ENCODE data around the gene MUC3A. TPM values are rescaled to one million over a fixed set of nuclear protein-coding genes. Genes with fewer than 3 reads are reported as not detected.

The MUC3A gene
- total and polyA plus RNA-seq, 2 of the 4 experiments (the other 2 are of a cell fraction), result 0.05 TPM; not detected in 1

DNA sequence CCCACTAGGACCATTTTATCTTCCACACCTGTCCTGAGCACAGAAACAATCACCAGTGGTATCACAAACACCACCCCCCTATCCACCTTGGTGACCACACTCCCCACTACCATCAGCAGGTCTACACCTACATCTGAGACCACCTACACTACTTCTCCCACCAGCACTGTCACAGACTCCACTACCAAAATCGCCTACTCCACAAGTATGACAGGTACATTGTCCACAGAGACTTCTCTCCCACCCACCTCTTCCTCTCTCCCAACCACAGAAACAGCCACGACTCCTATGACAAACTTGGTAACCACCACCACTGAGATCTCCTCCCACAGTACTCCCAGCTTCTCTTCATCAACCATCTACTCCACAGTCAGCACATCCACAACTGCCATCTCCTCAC lies 3.3 kb downstream of the MUC3A start:
- H2BK20ac ChIP-seq (ENCODE audit: low read depth, low read length), result no peak overlapping the region
- H3K9me1 ChIP-seq (ENCODE audit: insufficient read depth, low read length), result peaks cover 4% of the 10 kb centered on the region; the same call in 1 of the 2 replicates
- no peak overlapping the region for H2BK5ac ChIP-seq (ENCODE audit: low read depth, low read length, poor library complexity, severe bottlenecking)
- H2AK9ac ChIP-seq (replicated peaks; ENCODE audit: low read depth, low read length, poor library complexity), result no peak overlapping the region
- H3K36me3 ChIP-seq (ENCODE audit: control insufficient read depth, insufficient read depth, low read length), result no peaks in the 10 kb centered on the region
- CTCF ChIA-PET, result no interaction called here
- TF ChIP-seq CHD1 (IDR thresholded peaks at IDR 0.05; ENCODE audit: low read depth, low read length), result no peak
- no peak overlapping the region for H3K27ac ChIP-seq (ENCODE audit: insufficient read depth, low read length)
- H3K79me1 ChIP-seq (ENCODE audit: low read depth in 1 of 2, low read length in 2 of 2), result no peaks in the 10 kb centered on the region
- H4K20me1 ChIP-seq (ENCODE audit: insufficient read depth, low read length), result no peaks in the 10 kb centered on the region
- peaks cover 48% of the 10 kb centered on the region for H3K27me3 ChIP-seq (ENCODE audit: control insufficient read depth, insufficient read depth, low read length)
- H3K4me2 ChIP-seq (ENCODE audit: low read depth, low read length), result no peak overlapping the region
- dilution Hi-C loops (cut with HindIII; ENCODE audit: low sequenced_read_pairs, unreplicated experiment) (no loop called here), in situ Hi-C loops (cut with MboI; ENCODE audit: low sequenced_read_pairs) (loop anchor here (25.0 kb wide), 1 partner anchor 510 kb away; no protein-coding TSS in a partner anchor), intact Hi-C loops (cut with micrococcal nuclease) (no loop called here)
- no peak overlapping the region for H4K8ac ChIP-seq (ENCODE audit: low read depth in 2 of 2, low read length in 2 of 2)
- no peak overlapping the region for H3K4me3 ChIP-seq (ENCODE audit: insufficient read depth, low read depth, low read length)
- H3K4me1 ChIP-seq (ENCODE audit: control insufficient read depth, insufficient read depth, low read length), result no peaks in the 10 kb centered on the region
- H3K9me3 ChIP-seq (ENCODE audit: control insufficient read depth, insufficient read depth, low read length), result peaks cover 3% of the 10 kb centered on the region; the same call in 1 of the 2 replicates
- no peak overlapping the region for H3K14ac ChIP-seq (replicated peaks; ENCODE audit: low read depth, low read length)
- no peak for DNase-seq
- no peak overlapping the region for H2AFZ ChIP-seq (replicated peaks; ENCODE audit: low read length, poor library complexity)
- H2AK5ac ChIP-seq (ENCODE audit: low read depth, low read length), result no peak overlapping the region
- WGBS, 2 experiments (ENCODE audit: extremely low coverage in 2 of 2, insufficient read length in 1 of 2), result 20% methylated on average over 2 of the region's 2 CpGs; no CpG with 5 or more reads in 1 of the 2 experiments
- H3K56ac ChIP-seq (ENCODE audit: extremely low read depth, insufficient read depth, low read length), result no peak overlapping the region
- ATAC-seq (ENCODE audit: low read depth), result no peak
- no peak overlapping the region for H3K4ac ChIP-seq (ENCODE audit: low read depth, low read length)
- no peak overlapping the region for H3K23ac ChIP-seq (ENCODE audit: low read depth, low read length)
- no peak overlapping the region for H2BK15ac ChIP-seq (ENCODE audit: low read depth, low read length)
- H4K5ac ChIP-seq (ENCODE audit: low read depth, low read length), result no peak overlapping the region
- H2BK120ac ChIP-seq (ENCODE audit: low read depth, low read length), result no peak overlapping the region
- no peak overlapping the region for H4K91ac ChIP-seq (ENCODE audit: insufficient read depth, low read depth, low read length)
- no peak overlapping the region for H3K18ac ChIP-seq (ENCODE audit: low read depth, low read length)
- POLR2A ChIA-PET (ENCODE audit: unreplicated experiment), result no interaction called here
- no TSS peak for BruUV-seq (replicated peaks)
- H3K9ac ChIP-seq (ENCODE audit: low read depth, low read length), result no peak overlapping the region
